Stimulated activated CD8-positive, alpha-beta memory T cell treated with anti-CD3 and anti-CD28 coated beads, Interleukin-12 subunit alpha, Interleukin-12 subunit beta, amount 100 ng/mL, for 1 hour (primary cell): ENCODE measurements around the gene SNTG2.

Experiments
- DNase-seq: peaks from one replicate; pipeline ENCODE4 v3.0.0-alpha.2; 2020; ENCODE audit warnings: low read depth

Gene SNTG2

DNA sequence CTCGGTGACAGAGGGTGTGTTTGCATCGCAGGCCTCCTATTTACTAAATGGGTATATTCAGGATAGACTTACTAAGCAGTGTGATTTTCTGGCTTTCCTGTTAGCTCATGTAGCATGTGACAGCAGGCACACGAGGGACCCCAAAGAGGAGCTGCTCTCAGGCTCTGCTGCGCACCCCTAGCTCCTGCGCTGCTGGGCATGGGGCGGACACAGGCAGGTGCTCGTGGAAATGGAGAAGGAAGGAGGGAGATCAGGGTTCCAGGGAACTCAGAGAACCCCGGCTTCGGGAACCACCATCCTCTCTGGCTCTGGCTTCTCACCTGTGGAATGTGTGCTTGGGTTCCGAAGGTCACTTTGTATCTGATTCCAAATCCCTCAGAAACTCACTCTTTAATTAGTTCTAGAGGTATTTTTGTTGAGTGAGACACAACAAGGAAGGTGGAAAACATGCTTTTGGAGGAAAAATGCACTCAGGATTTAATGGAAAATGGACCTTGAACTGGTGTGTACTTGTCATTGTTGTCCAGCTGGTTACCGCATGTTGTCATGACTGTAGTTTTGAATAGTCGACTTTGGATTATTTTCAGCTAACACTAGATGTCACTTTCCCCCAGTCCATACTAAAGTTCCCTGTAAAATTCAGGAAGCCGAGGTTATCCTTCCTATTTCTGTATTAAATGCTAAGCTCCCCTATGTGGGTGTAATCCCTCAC, 3.5 kb downstream of the SNTG2 start:
- DNase-seq: no peak

DNA sequence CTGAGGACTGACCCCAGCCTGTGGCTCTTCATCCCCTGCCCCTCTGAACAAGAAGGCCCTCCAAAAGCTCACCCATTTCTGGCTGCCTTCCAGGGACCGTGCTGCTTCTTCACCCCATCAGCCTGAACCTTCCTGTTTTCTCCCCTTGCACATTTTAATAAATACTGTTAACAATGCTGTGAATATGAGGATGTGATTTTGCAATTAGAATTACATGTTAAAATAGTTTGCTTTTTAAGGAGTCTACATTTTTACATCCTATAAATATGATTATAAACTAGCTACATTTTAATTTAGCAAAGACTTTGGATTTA, 4.0 kb downstream of the SNTG2 start:
- no peak for DNase-seq

DNA sequence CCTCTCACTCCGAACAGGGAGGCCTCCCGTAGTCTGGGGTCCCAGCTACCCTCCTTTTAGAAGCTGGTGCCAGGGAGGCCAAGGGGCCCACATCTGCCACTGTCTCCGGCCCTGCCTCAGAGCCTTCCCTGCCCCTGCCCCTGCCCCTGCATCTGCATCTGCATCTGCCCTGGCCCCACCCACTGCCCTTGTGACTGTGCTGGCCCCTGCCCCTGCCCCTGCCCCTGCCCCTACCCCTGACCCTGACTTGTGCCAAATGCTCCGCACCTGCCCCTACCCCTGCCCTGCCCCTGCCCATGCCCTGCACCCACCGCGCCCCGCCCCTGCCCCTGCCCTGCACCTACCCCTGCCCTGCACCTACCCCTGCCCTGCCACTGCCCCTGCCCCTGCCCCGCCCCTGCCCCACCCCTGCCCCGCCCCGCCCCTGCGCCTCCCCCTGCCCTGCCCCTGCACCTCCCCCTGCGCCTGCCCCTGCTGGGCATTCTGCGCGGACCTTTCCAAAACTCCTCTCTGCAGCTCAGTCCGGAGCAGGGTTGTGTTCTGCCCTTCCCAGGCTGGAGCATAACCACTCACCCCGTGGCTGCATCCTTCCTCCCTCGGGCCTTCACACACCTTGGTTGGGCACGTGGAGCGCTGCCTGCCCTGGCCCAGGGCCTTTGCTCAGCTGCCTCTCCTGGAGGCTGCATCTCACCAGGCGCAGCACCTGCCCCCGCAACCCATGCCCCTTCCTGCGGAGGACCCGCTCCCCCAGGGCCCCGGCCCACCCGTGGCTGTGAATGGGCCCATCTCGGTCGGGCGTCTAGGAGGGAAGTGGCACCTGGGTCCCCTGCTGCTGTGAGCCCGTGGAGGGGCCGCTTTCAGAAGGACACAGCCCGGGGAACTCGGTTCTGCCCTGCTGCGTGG, 5.4 kb downstream of the SNTG2 start:
- no peak for DNase-seq

DNA sequence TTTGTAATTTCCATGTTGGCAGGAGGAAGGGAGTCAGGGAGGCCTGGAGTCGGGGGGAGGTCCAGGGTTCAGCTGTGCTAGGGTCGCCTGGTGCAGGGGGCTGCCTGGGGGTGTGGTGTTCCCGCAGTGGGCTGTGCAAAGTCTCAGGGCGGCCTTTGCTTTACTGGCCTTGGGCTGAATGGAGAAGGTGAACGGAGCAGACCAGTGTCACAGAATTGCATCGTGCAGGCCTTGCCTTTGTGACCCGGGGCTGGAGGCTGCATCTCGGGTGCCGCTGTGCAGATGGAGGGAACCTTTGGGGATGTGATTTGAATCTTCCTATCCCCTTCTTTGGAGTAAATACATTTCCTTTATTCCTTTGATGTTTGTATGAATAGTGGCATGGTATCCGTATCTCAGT, 8.8 kb downstream of the SNTG2 start:
- DNase-seq: no peak

DNA sequence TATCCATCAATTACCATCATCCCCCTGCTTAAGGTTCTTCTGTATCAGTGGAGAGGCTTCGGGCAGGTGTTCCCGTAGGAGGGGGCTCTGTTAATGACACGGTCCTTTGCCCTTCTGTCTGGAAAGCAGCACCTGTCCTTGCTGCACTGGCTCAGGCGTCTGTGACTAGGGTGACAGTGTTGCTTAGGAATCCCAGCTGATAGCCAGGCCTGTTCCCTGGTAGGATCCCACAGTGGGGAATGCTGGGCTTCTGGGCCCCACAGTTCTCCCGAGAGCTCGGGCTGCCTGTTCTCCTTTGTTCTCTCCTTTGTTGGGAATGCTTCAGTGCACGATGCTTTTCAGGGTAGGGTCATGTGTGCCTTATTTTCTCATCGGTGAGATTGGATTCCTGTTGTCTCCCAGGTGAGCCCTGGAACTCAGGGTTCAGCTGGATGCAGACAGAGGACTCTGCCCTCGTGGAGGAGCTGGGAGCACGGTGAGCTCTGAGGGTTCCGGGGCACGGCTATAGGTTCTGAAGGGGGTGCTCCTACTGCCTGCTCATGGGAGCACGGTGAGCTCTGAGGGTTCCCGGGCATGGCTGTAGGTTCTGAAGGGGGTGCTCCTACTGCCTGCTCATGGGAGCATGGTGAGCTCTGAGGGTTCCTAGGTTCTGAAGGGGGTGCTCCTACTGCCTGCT, 9.6 kb downstream of the SNTG2 start:
- DNase-seq: no peak

DNA sequence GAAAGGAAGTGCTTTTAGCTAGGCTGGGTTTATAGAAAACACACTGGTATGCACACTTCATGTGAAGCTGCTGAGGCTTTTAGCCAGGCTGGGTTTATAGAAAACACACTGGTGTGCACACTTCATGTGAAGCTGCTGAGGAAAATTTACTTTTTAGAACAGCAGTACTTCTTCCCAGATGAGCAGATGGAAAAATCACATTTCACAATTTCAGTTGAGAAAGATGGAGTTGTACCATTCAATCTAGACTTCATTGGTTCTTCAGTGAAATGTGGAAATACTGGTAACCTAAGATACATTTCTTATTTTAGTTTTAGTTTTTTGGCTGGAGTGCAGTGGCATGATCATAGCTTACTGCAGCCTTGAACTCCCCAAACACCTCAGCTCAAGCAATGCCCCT, 11.1 kb downstream of the SNTG2 start:
- no peak for DNase-seq

DNA sequence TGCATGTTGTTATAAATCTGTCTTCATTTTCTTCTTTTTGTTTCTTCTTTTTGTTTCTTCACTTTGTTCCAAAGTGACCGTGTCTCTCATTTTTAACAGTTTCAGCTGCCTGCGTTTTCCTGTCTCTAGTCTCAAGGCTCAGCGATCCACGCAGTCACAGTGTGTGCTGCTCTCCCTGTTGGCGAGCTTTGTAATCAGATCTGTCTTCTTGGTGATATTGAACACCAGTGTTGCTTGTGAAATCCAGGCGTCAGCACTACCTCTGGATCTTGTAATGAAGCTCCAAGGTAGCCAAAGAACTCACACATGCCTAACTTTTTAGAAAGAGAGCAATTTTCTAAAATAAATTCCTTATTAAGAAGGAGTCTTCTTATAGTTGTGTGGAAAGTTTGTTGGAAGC, 13.2 kb downstream of the SNTG2 start:
- no peak for DNase-seq

DNA sequence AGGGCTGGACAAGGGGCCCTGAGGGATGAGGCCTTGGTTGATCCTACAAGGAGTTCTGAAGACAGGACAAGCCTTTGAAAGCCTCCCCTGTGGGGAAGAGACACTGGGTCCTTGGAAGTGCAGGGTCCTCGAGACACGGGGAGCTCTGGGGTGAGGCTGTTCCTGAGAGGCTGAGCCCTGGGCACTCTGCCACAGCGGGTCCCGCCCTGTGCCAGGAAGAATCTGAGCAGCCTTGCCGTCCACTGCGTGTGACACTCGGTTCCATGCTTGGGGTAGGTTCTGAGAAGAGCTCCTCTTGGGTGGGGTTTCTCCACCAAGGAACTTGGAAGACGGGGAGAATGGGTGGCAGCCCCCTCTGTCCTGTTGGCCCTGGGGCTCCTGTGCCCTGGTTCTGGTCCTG, 13.9 kb downstream of the SNTG2 start:
- DNase-seq: no peak

DNA sequence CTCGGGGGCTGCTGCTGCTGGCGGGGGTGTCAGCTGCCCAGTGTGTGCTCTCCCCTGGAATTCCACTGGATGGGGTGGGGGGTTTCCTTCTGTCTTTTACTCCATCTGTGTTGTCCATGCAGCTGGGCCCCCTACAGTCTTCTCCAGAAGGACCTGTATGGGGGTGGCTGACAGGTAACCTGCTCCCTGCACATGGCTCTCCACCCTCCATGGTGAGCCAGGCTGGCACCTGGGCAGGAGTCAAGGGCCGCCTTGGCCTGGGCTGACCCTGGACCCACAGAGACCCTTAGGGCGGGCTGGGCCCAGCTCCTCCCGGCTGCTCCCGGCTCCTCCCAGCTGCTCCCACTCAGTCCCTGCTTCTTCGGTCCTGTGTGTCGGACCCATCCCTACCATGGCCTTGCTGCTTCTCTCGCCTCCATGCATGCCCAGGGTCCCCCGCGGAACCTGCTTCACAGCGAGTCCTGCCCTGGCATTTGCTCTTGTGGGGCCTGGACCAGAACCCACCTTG, 15.0 kb downstream of the SNTG2 start:
- DNase-seq: no peak

DNA sequence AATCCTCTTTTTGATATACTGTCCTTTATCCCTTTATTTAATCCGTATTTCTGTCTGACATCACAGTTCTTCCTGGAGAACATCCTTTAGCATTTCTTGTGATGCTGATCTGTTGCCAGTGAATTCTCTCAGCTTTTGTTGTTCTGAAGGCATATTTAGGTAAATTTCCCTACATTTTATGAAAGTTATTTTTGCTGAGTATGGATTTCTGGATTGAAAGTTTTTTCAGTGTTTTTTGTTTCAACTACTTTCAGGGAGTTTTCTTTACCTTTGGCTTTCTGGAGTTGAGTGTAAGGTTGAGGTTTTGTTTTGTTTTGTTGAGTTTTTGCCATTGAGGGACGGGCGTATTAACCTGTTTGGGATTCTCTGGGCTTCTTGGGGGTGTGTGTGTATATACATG, 22.5 kb downstream of the SNTG2 start:
- no peak for DNase-seq

DNA sequence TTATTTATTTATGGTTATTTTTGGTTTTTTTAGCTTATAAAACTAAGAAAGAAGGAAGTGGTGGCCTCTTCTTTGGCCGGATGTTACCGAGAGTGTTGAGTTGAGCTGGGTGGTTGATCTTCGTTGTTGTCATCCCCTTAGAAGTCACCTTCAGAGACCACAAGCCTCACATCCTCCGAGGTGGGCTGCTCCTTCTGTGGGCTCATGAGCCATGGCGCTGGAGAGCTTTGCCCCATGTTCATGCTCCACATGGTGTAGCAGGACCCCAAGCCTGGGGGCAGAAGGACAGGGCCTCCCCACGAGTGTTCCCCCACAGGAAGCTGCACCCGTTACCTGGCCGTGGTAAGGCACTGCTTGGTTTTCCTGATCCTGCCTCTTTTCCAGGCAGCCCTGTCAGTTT, 23.4 kb downstream of the SNTG2 start:
- DNase-seq: no peak

DNA sequence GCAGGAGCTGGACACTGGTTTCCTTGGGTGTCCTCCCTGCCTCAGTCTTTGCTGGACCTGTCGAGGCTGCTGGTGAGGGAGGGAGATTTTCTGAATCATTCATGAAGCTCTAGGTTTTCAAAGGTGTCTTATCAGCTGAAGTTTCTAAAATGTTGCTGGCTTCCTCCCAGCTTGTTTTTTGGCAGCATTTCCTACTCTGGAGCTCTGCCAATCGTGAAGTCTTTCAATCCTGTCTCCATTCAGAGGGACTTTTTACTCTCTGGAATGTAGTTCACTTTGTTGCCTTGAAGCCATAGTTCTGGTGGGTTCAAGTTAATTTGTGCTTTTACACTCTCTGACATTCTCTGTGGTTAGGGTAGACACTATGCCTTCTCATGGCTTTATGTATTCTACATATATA, 23.9 kb downstream of the SNTG2 start:
- DNase-seq: no peak

DNA sequence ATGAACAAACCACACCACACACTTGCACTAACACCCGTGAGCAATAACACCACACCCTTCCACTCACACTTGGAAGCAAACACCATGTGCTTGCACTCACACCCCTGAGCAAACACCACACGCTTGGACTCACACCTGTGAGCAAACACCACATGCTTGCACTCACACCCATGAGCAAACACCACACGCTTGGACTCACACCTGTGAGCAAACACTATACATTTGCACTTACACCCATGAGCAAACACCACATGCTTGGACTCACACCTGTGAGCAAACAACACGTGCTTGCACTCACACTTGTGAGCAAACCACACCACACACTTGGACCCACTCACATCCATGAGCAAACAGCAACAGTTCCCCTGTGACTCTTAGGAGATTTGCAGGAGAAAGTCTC, 24.4 kb downstream of the SNTG2 start:
- DNase-seq: no peak

DNA sequence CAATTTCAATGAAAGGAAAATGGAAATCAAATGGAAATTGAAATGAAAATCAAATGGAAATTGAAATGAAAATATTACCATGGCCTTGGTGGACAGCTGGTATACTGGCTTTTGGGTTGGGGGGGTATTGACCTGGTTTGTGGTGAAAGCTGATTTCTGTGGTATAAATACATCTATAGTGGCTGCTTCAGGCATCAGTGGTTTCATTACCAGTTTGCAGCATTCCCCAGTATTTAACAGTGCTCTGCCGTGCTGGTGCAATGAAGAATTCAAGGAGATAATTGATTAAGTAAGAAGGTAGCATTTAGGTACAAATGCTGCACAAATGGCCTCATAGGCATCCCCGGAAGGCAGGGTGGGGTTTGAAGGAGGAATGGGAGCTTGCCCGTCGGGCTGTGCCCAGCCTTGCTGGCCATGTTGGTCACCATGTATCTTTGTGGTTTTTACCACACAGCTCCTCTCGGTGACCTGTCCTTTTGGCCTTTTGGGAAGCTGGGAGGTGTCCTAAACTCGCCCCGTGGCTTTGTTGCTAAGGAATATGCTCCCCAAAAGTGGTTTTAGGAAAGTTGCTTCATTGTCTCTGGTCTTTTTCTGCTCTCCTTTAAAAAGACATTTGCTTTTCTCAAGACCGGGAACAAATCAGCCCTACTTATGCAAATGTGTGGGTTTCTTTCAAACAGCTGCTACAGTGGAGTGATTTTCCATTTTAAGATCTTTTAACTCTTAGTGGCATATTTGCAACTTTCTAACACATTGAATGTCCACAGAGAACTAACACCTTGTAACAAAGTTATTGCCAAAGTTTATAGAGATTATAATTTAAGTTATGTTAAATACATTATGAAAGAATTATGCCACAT, 28.6 kb downstream of the SNTG2 start:
- no peak for DNase-seq

DNA sequence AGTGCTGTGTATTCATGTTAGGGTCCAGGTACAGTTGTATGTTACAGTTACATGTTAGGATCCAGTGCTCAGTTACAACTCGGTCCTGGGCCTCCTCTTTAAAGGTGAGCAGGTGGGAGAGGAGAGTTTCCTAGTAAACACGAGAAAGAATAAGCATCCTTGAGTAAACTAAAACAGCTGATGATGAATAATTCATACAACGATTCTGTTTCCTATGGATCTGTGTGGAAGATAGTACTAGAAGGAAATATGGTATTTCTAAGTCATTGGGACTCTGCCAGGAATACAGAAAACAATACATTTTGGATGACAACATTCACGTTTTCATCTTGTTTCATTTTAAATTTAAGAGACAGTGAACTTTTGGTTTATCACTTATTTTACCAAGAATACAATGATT, 29.5 kb downstream of the SNTG2 start:
- no peak for DNase-seq

DNA sequence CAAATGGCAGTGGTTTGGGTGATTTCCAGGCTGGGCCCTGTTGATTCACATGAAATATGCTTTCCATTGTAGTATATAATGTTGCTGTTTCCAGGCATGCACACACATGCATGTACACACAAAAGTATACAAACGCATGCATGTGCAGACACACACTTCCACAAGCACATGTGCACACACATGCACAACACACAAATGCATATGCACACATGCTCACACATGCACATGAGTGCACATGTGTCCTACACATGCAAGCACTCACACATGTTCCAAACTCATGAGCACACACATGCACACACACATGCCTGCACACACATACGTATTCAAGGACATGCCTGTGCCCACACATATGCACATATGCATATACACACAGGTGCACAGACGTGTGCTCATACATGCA, 30.6 kb downstream of the SNTG2 start:
- DNase-seq: no peak

DNA sequence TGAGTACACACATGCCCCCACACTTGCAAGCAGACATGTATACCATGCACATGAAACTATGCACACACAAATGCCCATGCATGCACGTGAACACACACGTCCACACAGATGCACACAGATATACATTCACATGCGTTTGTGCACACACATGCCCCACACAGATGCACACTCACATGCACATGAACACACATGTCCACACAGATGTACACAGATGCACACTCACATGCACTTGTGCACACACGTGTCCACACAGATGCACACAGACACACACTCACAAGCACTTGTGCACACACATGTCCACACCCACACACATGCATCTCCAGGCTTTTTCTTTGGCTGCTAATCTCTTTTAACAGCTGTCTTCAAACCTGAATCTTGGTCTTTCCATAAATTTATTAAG, 31.1 kb downstream of the SNTG2 start:
- no peak for DNase-seq

DNA sequence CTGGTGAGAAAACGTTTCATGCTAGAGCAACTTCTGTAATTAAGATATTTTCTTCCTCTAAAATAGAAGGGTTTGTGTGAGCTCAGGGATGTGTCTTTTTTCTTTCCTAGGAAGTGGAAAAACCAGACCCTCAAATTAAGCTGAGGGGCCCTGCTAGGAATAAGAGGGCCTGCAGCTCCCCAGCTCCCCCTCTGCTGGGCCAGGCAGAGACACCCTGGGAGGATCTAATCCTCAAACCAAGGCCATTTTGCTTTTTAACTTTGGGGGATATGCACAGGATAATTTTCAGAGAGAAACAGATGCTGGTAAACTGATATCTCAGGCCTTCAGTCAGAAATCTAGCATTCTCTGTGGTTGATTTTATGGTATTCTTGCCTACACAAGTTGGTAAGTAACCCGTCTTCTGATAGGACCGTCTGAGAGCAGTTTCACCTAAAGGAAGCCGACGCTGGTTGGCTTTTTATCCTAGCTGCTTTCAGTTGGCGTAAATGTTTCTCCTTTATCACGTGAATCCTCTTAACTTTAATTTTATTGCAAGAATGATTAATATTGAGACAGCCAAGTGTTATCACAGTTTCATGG, 34.8 kb downstream of the SNTG2 start:
- DNase-seq: no peak

DNA sequence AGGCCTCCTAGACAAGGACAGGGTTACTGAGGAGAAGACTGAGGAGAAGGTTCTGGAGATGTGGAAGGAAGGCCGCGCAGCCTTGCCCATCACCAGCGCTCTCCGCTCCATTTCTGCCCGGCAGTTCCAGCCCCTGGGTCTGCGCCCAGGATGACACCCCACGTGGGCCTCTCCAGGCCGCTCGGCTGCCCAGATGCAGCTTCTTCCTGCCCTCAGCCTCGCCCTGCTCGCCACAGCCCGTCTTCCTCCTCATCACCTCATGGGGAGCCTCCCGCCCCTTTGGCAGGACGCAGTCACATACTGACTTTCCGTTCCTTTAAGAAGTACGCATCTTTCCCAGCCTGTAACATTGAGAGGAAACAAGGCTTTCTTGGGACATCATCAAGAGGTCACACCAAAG, 37.1 kb downstream of the SNTG2 start:
- no peak for DNase-seq

DNA sequence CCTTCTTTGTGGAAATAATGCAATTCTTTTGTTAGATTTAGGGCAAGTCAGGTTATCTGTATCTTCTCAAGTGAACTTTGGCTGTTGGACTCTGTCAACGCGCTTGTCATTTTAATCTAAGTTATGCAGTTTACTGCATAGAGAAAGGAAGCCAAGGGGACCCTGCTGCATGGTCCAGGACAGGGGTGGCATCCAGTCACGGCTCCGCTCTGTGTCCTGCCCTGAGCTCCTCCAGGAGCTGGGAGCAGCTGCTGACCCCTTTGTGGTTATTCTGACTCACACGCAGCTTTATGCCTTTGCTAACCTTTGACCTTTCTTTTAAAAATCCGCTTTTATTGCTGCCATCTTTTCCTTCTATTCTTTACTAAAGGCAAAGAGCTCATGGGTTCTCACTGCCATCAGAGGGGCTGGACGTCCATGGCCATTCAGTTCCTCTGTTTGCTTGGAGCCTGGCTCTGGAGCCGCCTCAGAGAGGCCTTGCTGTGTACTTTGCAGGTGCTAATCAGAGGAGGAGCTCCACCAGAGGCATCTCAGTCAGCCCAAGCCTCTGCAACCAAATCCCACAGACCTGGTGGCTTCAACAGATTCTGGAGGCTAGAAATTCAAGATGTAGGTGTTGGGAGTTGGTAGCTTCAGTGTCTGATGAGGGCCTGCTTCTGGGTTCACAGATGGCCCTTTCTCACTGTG, 39.3 kb downstream of the SNTG2 start:
- no peak for DNase-seq

DNA sequence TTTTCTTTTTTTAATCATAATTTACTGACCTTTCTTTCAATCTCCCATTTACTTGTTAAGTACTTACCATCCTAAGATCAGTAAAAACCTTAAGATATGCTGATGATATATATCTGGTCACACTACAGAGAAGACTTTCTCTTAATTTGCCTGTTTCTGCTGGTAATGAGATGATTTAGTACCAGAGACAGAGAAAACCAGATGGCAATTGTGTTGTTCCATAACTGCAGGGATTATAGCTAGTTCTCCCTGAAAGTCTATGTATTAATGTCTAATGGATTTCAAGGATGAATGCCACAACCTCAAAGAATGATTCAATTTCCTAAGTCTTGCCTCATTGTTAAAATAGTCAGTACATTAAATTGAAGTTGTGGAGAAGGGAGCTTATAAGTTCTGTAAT, 40.3 kb downstream of the SNTG2 start:
- DNase-seq: no peak
